ENCODE measurements around the gene GRAMD1A.
"Not testable (repeated sequence)": the region's sequence is repeated elsewhere in the genome, so short reads cannot be mapped to it uniquely, and the experiment has no call there.

The GRAMD1A gene

GRCh38 chr19:35021016-35021415 is 20.9 kb downstream of the GRAMD1A start:
- DNase-seq (ENCODE audit: low read depth) = no peak

GRCh38 chr19:35021596-35021995 is 21.5 kb downstream of the GRAMD1A start:
- DNase-seq (ENCODE audit: low read depth) = no peak

GRCh38 chr19:35022460-35022859 is 22.3 kb downstream of the GRAMD1A start:
- DNase-seq (ENCODE audit: low read depth) = no peak

GRCh38 chr19:35023428-35023827 is 23.3 kb downstream of the GRAMD1A start:
- no peak for DNase-seq (ENCODE audit: low read depth)

- DNase-seq (ENCODE audit: low read depth) = no peak
These were observed 24.0 kb downstream of the GRAMD1A start for GRCh38 chr19:35024095-35024494.

GRCh38 chr19:35025969-35026368 is 25.8 kb downstream of the GRAMD1A start:
- no peak for DNase-seq (ENCODE audit: low read depth)

GRCh38 chr19:35026418-35026817 is 26.3 kb downstream of the GRAMD1A start:
- no peak for DNase-seq (ENCODE audit: low read depth)

GRCh38 chr19:35027009-35027408 is 26.9 kb downstream of the GRAMD1A start:
- no peak for DNase-seq (ENCODE audit: low read depth)

- no peak for DNase-seq (ENCODE audit: low read depth)
These were observed 27.9 kb downstream of the GRAMD1A start for GRCh38 chr19:35027851-35028599.

- not testable (repeated sequence) for DNase-seq (ENCODE audit: low read depth)
These were observed 28.4 kb downstream of the GRAMD1A start for GRCh38 chr19:35028600-35028885.

GRCh38 chr19:35029275-35029736 is 29.2 kb downstream of the GRAMD1A start:
- DNase-seq (ENCODE audit: low read depth) = not testable (repeated sequence)

- no peak for DNase-seq (ENCODE audit: low read depth)
These were observed 29.7 kb downstream of the GRAMD1A start for GRCh38 chr19:35029737-35030256.

- DNase-seq (ENCODE audit: low read depth) = peak; percentile 50
These were observed 30.3 kb downstream of the GRAMD1A start, which contains the start of gene SCN1B for GRCh38 chr19:35030257-35031071. SCN1B (plus strand) TSS chr19:35030470; CDS start chr19:35030821, 351 bp downstream.

GRCh38 chr19:35031072-35031881 is 31.2 kb downstream of the GRAMD1A start:
- DNase-seq (ENCODE audit: low read depth) = no peak

GRCh38 chr19:35032356-35032865 is 32.3 kb downstream of the GRAMD1A start:
- no peak for DNase-seq (ENCODE audit: low read depth)

- DNase-seq (ENCODE audit: low read depth) = no peak
These were observed 33.2 kb downstream of the GRAMD1A start for GRCh38 chr19:35033067-35034004.

- no peak for DNase-seq (ENCODE audit: low read depth)
These were observed 33.9 kb downstream of the GRAMD1A start for GRCh38 chr19:35034005-35034502.

GRCh38 chr19:35034588-35035382 is 34.7 kb downstream of the GRAMD1A start:
- DNase-seq (ENCODE audit: low read depth) = no peak

GRCh38 chr19:35037716-35038622 is 37.8 kb downstream of the GRAMD1A start:
- DNase-seq (ENCODE audit: low read depth) = no peak
